Suprapubic skin (tissue), 3 donors: ENCODE data around the gene SYNPO.

Experiments
- CTCF ChIP-seq, 2 donors: fragments of 200-600 bp in 1 of 2; fragments of 450-650 bp in 1 of 2; sonication (generic) in 1 of 2; IDR thresholded peaks; one replicate each; pipeline ENCODE4 v1.5.1; 2016 to 2019; ENCODE audit warnings: antibody characterized with exemption in 2 of 2, mild to moderate bottlenecking in 1 of 2, moderate library complexity in 1 of 2
- EP300 ChIP-seq: sonication (generic); formaldehyde crosslinking; IDR thresholded peaks from one replicate; pipeline ENCODE4 v1.6.1; 2017; ENCODE audit warnings: antibody characterized with exemption
- POLR2A ChIP-seq, 2 donors: fragments of 450-650 bp; IDR thresholded peaks; one replicate each; pipeline ENCODE4 v1.6.1; 2017; ENCODE audit warnings: antibody characterized with exemption in 2 of 2, mild to moderate bottlenecking in 2 of 2, moderate library complexity in 2 of 2

- TF ChIP-seq POLR2A (IDR thresholded peaks at IDR 0.05) (no peak), CTCF (IDR thresholded peaks at IDR 0.05) (no peak), EP300 (no peak)
Observed at GRCh38 chr5:150630461-150631325, 9.8 kb upstream of the SYNPO start.
